ENCODE measurements around the gene EHMT1.

- TF ChIP-seq POLR2A (IDR thresholded peaks at IDR 0.05; ENCODE audit: low read depth) = no peak
- no peak for TF ChIP-seq CTCF (IDR thresholded peaks at IDR 0.05)
These were observed 138.3 kb downstream of the EHMT1 start for GRCh38 chr9:137757139-137757538.

Data from esophagus muscularis mucosa (tissue), 3 donors.